ENCODE results near the gene PIGT.

- no peak for TF ChIP-seq CTCF (IDR thresholded peaks at IDR 0.05)
- no peak for TF ChIP-seq POLR2A (IDR thresholded peaks at IDR 0.05)
Observed at GRCh38 chr20:45462711-45463509, 47.0 kb downstream of the PIGT start.

Data from uterus (tissue), 2 donors.